Right ventricle myocardium superior (tissue), 1 donor: ENCODE results near the gene RNF4. TPM values are rescaled to one million over a fixed set of nuclear protein-coding genes. Genes with fewer than 3 reads are reported as not detected.
"Not testable (repeated sequence)": the region's sequence is repeated elsewhere in the genome, so short reads cannot be mapped to it uniquely, and the experiment has no call there.

ENCODE experiments used
- ATAC-seq: fragments of 200-7000 bp; cut with Tn5 transposase; one replicate; pipeline ENCODE4 v1.9.1; 2020; ENCODE audit warnings: mild to moderate bottlenecking; ENCODE audit not compliant: poor library complexity
- DNase-seq: peaks from one replicate; pipeline ENCODE4 v3.0.0-alpha.2; 2020
- intact Hi-C: fragments of 100-400 bp; cut with DNase I; formaldehyde crosslinking; loops from one replicate; pipeline ENCODE4 v1.11.2; 2022
- long read RNA-seq: library from polyadenylated mRNA; unstranded; transcript quantifications from one replicate; pipeline ENCODE4 v2.0.0, GENCODE V29; 2021
- total RNA-seq: library from RNA; stranded (reverse); fragmentation: NEBNext Ultra II Directional; extraction: Animal tissue kit (Norgen Biotek cat#: 25700); gene quantifications from one replicate; pipeline ENCODE4 v1.2.1, GENCODE V29; 2021
- donor health status: DM: no; HTN: yes; CAD: no; lungs with severe emphysema.

The RNF4 gene
- 22.3 TPM for total RNA-seq
- long read RNA-seq, partial matches to known transcripts, result 1 of 66 reads
- long read RNA-seq, other reads (novel, unspliced or antisense), result 65 of 66 reads

- peak; percentile 97 for DNase-seq
- intact Hi-C loops, result no loop called here
- ATAC-seq, result peak; percentile 95
Observed at GRCh38 chr4:2468456-2469191, at the start of gene RNF4. RNF4 (plus strand) TSS chr4:2469106; CDS start chr4:2490494, 21,388 bp downstream.

GRCh38 chr4:2419814-2420213 lies 49.1 kb upstream of the RNF4 start:
- ATAC-seq (no peak), DNase-seq (peak; percentile 40)
- intact Hi-C loops, result loop anchor here (10.0 kb wide), 1 partner anchor 155 kb away; the partner anchor contains the start of gene MXD4

- DNase-seq (no peak), ATAC-seq (no peak)
- intact Hi-C loops, result no loop called here
Observed at GRCh38 chr4:2421928-2422327, 47.0 kb upstream of the RNF4 start.

- DNase-seq, result no peak
- ATAC-seq, result no peak
- intact Hi-C loops, result no loop called here
Observed at GRCh38 chr4:2423066-2423465, 45.8 kb upstream of the RNF4 start.

GRCh38 chr4:2423695-2424094 lies 45.2 kb upstream of the RNF4 start:
- ATAC-seq, result no peak
- no peak for DNase-seq
- intact Hi-C loops, result no loop called here

GRCh38 chr4:2424581-2424980 lies 44.3 kb upstream of the RNF4 start:
- intact Hi-C loops, result no loop called here
- ATAC-seq (no peak), DNase-seq (peak; percentile 29)

GRCh38 chr4:2425386-2426068 lies 43.4 kb upstream of the RNF4 start:
- intact Hi-C loops, result no loop called here
- ATAC-seq (no peak), DNase-seq (peak; percentile 35)

GRCh38 chr4:2426069-2426397 lies 42.9 kb upstream of the RNF4 start:
- ATAC-seq (no peak), DNase-seq (no peak)
- intact Hi-C loops, result no loop called here

GRCh38 chr4:2426711-2427275 lies 42.1 kb upstream of the RNF4 start:
- intact Hi-C loops, result no loop called here
- DNase-seq (peak; percentile 28), ATAC-seq (no peak)

- ATAC-seq, result no peak
- DNase-seq, result peak; percentile 31
- intact Hi-C loops, result no loop called here
Observed at GRCh38 chr4:2427383-2428334, 41.2 kb upstream of the RNF4 start.

GRCh38 chr4:2428496-2429213 lies 40.3 kb upstream of the RNF4 start:
- peak; percentile 39 for DNase-seq
- intact Hi-C loops, result no loop called here
- ATAC-seq, result no peak

- peak; percentile 6 for DNase-seq
- intact Hi-C loops, ATAC-seq: not testable (repeated sequence)
Observed at GRCh38 chr4:2429945-2430757, 38.8 kb upstream of the RNF4 start.

- no peak for ATAC-seq
- no peak for DNase-seq
- intact Hi-C loops, result no loop called here
Observed at GRCh38 chr4:2432004-2432403, 36.9 kb upstream of the RNF4 start.

- ATAC-seq (peak; percentile 64), DNase-seq (peak; percentile 44)
- intact Hi-C loops, result no loop called here
Observed at GRCh38 chr4:2432991-2433530, 35.8 kb upstream of the RNF4 start.

- intact Hi-C loops, result no loop called here
- DNase-seq, result peak; percentile 32
- no peak for ATAC-seq
Observed at GRCh38 chr4:2433609-2434350, 35.1 kb upstream of the RNF4 start.

GRCh38 chr4:2434420-2434819 lies 34.5 kb upstream of the RNF4 start:
- intact Hi-C loops, result no loop called here
- ATAC-seq (no peak), DNase-seq (peak; percentile 20)
